Caco-2 (cell line): ENCODE measurements around the gene ACO1. TPM values are rescaled to one million over a fixed set of nuclear protein-coding genes. Genes with fewer than 3 reads are reported as not detected.

Experiments used
- BruUV-seq: library from RNA; stranded (reverse); fragments of 400-500 nt; replicated peaks from 2 replicates; lab custom pipeline; 2021; lab: Mats Ljungman, UMichigan
- CTCF ChIA-PET: fragments of 300-600 bp; sonication (Branson Sonifier 250); formaldehyde crosslinking; loops from one replicate; lab custom pipeline; 2022; ENCODE audit warnings: antibody characterized with exemption; lab: Charles Lee
- POLR2A ChIA-PET: fragments of 300-600 bp; sonication (Branson Sonifier 250); formaldehyde crosslinking; loops from one replicate; lab custom pipeline; 2022; ENCODE audit warnings: antibody characterized with exemption; lab: Charles Lee
- DNase-seq, 2 experiments: peaks; one replicate each; pipeline versions ENCODE4 v3.0.0 to v3.0.0-alpha.2; 2020 to 2022
- H3K27me3 ChIP-seq: replicated peaks from 2 replicates; pipeline ENCODE4 v1.6.0; 2011; ENCODE audit warnings: low read length; ENCODE audit not compliant: control insufficient read depth, insufficient read depth
- H3K36me3 ChIP-seq: 2 replicates; pipeline ENCODE4 v1.5.1; 2011; ENCODE audit warnings: low read length; ENCODE audit not compliant: control insufficient read depth, insufficient read depth
- H3K4me1 ChIP-seq: fragments of 250-450 bp; sonication (Bioruptor Pico); 2 replicates; pipeline ENCODE4 v1.5.1; 2020; ENCODE audit warnings: mild to moderate bottlenecking
- H3K4me3 ChIP-seq: 2 replicates; pipeline ENCODE4 v1.5.1; 2011; ENCODE audit warnings: low read depth, mild to moderate bottlenecking, control low read depth, low read length
- H3K9me3 ChIP-seq: fragments of 250-450 bp; sonication (Bioruptor Pico); 2 replicates; pipeline ENCODE4 v1.5.1; 2020; ENCODE audit warnings: mild to moderate bottlenecking, moderate library complexity
- H3K27ac Mint-ChIP-seq: one replicate; pipeline ENCODE4 v1.8.0; 2022; ENCODE audit warnings: mixed read lengths; ENCODE audit not compliant: unreplicated experiment
- H3K27me3 Mint-ChIP-seq: one replicate; pipeline ENCODE4 v1.8.0; 2022; ENCODE audit warnings: mixed read lengths; ENCODE audit not compliant: insufficient read depth, unreplicated experiment
- H3K36me3 Mint-ChIP-seq: one replicate; pipeline ENCODE4 v1.8.0; 2022; ENCODE audit warnings: mild to moderate bottlenecking, mixed read lengths; ENCODE audit not compliant: insufficient read depth, unreplicated experiment
- H3K4me1 Mint-ChIP-seq: one replicate; pipeline ENCODE4 v1.8.0; 2022; ENCODE audit warnings: low read depth, mixed read lengths; ENCODE audit not compliant: unreplicated experiment
- H3K4me3 Mint-ChIP-seq: one replicate; pipeline ENCODE4 v1.8.0; 2022; ENCODE audit warnings: mild to moderate bottlenecking, moderate library complexity, mixed read lengths; ENCODE audit not compliant: unreplicated experiment
- H3K9me3 Mint-ChIP-seq: one replicate; pipeline ENCODE4 v1.8.0; 2022; ENCODE audit warnings: mixed read lengths; ENCODE audit not compliant: unreplicated experiment
- intact Hi-C: fragments of 100-400 bp; cut with micrococcal nuclease; formaldehyde crosslinking; loops from one replicate; pipeline ENCODE4 v1.10.0; 2022; ENCODE audit not compliant: unreplicated experiment
- total RNA-seq: library from RNA; stranded (reverse); gene quantifications from 2 replicates; pipeline ENCODE4 v1.2.3, GENCODE V29; 2022
- TF ChIP-seq, protein P1 (sequence below), 2 experiments: fragments of 200-600 bp in 1 of 2; IDR thresholded peaks; 1 replicate in 1 of 2; 2 replicates in 1 of 2; pipeline versions ENCODE4 v1.5.1 to v1.8.0; 2011 to 2022; ENCODE audit warnings: antibody characterized with exemption in 1 of 2, control low read depth in 1 of 2, inconsistent platforms in 1 of 2, low read depth in 1 of 2, low read length in 1 of 2, mild to moderate bottlenecking in 1 of 2, moderate library complexity in 1 of 2; ENCODE audit not compliant: insufficient read depth in 1 of 2, severe bottlenecking in 1 of 2, unreplicated experiment in 1 of 2

ACO1 gene
- total RNA-seq, 1 experiment from 2014 or later: 54.7 TPM

DNA sequence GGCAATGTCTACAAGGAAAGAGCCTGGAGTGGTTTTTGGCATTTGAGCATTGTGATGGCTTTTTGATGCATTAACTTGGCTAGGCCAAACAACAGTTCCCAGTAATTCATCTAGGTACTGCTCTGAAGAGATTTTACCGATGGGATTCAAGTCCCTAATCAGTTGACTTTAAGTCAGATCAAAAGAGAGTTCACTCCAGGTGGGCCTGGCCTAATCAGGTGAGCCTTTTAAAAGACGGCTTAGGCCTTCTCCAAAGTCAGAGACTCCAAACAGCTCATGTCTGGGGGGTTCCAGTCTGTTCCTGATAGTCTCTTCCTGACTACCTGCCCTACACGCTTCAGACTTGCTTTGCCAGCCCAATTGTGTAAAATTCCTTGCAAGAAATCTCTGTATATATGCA, 87.9 kb downstream of the ACO1 start:
- Histone ChIP-seq H3K27me3 (no peaks in the 10 kb centered on the region), H3K9me3 (no peaks in the 10 kb centered on the region), H3K36me3 (no peaks in the 10 kb centered on the region; the same call in 1 of the 2 replicates), H3K4me1 (no peaks in the 10 kb centered on the region), H3K4me3 (no peak overlapping the region)
- Mint-ChIP-seq H3K4me1 (no peaks in the 10 kb centered on the region), H3K9me3 (no peaks in the 10 kb centered on the region), H3K36me3 (peaks cover 5% of the 10 kb centered on the region), H3K4me3 (no peak overlapping the region), H3K27ac (no peak overlapping the region), H3K27me3 (no peaks in the 10 kb centered on the region)
- POLR2A ChIA-PET: no interaction called here
- intact Hi-C loops: no loop called here
- no TSS peak for BruUV-seq
- TF ChIP-seq, protein P1, sequence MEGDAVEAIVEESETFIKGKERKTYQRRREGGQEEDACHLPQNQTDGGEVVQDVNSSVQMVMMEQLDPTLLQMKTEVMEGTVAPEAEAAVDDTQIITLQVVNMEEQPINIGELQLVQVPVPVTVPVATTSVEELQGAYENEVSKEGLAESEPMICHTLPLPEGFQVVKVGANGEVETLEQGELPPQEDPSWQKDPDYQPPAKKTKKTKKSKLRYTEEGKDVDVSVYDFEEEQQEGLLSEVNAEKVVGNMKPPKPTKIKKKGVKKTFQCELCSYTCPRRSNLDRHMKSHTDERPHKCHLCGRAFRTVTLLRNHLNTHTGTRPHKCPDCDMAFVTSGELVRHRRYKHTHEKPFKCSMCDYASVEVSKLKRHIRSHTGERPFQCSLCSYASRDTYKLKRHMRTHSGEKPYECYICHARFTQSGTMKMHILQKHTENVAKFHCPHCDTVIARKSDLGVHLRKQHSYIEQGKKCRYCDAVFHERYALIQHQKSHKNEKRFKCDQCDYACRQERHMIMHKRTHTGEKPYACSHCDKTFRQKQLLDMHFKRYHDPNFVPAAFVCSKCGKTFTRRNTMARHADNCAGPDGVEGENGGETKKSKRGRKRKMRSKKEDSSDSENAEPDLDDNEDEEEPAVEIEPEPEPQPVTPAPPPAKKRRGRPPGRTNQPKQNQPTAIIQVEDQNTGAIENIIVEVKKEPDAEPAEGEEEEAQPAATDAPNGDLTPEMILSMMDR (IDR thresholded peaks at IDR 0.05; ENCODE audit: insufficient read depth in 1 of 2, low read depth in 1 of 2, low read length in 1 of 2, severe bottlenecking in 1 of 2, unreplicated experiment in 1 of 2): no peak
- CTCF ChIA-PET: no interaction called here
- no peak for DNase-seq

DNA sequence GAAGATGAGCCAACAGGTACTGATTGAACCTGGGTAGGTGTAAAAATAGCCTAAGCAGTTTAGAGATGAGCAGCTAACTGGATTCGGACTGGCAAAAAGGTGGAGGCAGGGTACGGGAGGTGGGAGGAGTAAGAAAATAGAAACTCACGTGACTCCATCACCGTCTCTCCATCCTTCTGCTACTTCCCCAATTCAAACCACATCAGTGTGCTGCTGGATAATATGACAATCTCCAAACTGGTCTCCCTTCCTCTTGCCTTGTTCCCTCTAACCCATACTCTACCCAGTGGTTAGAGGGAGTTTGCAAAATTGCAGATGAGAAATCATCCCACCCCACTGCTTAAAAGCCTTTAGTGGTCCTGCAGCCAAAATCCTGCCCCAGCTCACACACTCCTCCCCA, 98.9 kb downstream of the ACO1 start:
- Mint-ChIP-seq H3K4me3 (no peak overlapping the region), H3K36me3 (peaks cover 26% of the 10 kb centered on the region), H3K27ac (no peak overlapping the region), H3K27me3 (no peaks in the 10 kb centered on the region), H3K4me1 (no peaks in the 10 kb centered on the region), H3K9me3 (no peaks in the 10 kb centered on the region)
- Histone ChIP-seq H3K4me1 (peaks cover 10% of the 10 kb centered on the region), H3K27me3 (no peaks in the 10 kb centered on the region), H3K4me3 (no peak overlapping the region), H3K36me3 (no peaks in the 10 kb centered on the region), H3K9me3 (no peaks in the 10 kb centered on the region)
- DNase-seq: no peak
- TF ChIP-seq, protein P1 (IDR thresholded peaks at IDR 0.05; ENCODE audit: insufficient read depth in 1 of 2, low read depth in 1 of 2, low read length in 1 of 2, severe bottlenecking in 1 of 2, unreplicated experiment in 1 of 2): no peak
- ChIA-PET POLR2A (no interaction called here), CTCF (no interaction called here)
- no TSS peak for BruUV-seq
- intact Hi-C loops: no loop called here

DNA sequence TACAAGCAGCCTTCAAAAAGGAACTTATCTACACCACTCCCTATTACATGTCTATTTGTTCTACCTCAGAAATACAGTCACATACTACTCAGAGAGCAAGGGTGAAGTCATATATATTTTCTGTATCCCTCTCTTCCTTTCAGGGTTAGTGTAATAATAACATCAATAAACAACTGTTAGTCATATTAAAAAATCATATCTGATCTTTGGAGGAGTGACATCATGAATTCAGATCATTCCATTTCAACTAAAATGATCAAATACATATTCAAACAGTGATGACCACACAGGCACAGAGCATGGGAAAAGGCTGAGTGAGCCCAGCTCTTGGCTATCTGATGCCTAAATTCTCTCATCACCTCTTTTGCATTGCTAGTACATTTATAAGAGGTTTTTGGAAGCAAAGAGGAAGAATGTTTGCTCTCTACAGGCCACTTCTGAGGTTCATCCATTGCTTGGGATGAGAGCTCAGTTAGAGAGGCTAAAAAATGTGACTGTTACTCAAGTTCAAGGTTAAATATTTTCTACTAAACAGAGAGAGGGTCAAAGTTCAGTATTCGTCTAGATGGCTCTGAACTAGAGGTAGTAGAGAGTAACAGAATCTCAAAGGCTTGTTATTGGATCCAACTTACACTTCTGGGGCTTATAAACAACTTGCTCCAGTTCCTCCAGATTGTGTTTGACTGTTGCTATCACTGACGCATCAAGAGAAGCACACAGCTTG, 102.6 kb downstream of the ACO1 start:
- Histone ChIP-seq H3K9me3 (no peaks in the 10 kb centered on the region), H3K36me3 (no peaks in the 10 kb centered on the region), H3K27me3 (no peaks in the 10 kb centered on the region), H3K4me3 (no peak overlapping the region), H3K4me1 (peaks cover 10% of the 10 kb centered on the region)
- H3K27me3 Mint-ChIP-seq: no peaks in the 10 kb centered on the region
- TF ChIP-seq, protein P1 (IDR thresholded peaks at IDR 0.05; ENCODE audit: insufficient read depth in 1 of 2, low read depth in 1 of 2, low read length in 1 of 2, severe bottlenecking in 1 of 2, unreplicated experiment in 1 of 2): no peak
- no peak overlapping the region for H3K4me3 Mint-ChIP-seq
- ChIA-PET CTCF (interaction anchor here (1.1 kb wide), 1 partner anchor 108 kb away, joined by 3 read pairs; no protein-coding TSS in a partner anchor), POLR2A (no interaction called here)
- no peak overlapping the region for H3K27ac Mint-ChIP-seq
- no TSS peak for BruUV-seq
- no peaks in the 10 kb centered on the region for H3K9me3 Mint-ChIP-seq
- no peaks in the 10 kb centered on the region for H3K4me1 Mint-ChIP-seq
- no peak for DNase-seq
- intact Hi-C loops: no loop called here
- H3K36me3 Mint-ChIP-seq: peaks cover 11% of the 10 kb centered on the region
